GM10847 (cell line): ENCODE measurements around the gene CHST11.

ENCODE experiments used
- POLR2A ChIP-seq: IDR thresholded peaks from 2 replicates; pipeline ENCODE4 v1.6.1; 2011; ENCODE audit not compliant: insufficient read length; ENCODE audit errors: extremely low read depth

Gene CHST11

DNA sequence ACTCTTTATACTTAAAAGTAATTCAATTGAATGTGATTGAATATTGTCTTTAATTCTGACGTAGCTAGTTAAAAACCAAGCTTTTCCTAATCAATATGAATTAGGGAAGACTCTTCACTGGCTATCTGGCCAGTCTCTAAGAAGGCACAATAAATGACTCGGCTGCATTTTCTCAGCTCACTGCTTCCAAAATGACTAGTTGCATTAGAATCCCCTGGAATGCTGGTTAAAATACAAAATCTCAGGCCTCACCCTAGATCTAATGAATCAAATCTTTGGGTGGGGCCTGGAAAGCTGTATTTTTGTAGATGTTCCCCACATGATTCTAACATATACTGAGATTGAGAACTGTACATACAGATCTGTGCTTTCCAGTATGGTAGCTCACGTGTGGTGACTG, 242.1 kb downstream of the CHST11 start:
- TF ChIP-seq POLR2A = no peak

DNA sequence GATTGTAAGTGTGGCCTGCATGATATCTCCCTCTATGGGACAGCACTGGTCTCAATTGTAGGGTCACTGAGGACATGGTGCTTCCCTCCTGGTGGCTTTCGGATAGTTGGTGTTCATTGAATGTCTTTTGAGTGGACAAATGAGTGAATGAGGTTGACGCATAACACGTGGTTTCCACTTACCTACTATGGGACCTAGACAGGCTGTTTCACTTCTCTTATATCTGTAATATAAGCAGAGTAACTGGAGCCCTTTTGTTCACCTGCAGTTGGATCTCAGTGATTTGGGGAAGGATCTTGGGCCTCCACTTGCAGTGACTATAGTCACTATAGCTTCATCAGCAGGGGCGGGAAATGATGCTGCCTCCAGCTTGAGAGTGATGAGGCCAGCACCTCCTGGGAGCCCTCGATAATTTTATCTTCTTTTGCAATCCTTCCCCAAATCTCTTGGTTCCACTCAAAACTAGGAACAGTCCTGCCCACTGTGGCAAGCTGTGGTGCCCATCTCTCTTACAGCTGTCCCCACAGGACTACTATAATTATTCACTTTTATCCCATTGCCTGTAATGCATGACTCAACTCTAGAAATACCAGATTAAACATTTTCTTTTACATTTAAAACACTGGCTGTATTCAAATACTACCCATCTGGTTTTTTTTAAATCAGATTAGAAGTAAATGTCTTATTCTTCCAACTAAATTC, 242.9 kb downstream of the CHST11 start:
- TF ChIP-seq POLR2A = no peak

DNA sequence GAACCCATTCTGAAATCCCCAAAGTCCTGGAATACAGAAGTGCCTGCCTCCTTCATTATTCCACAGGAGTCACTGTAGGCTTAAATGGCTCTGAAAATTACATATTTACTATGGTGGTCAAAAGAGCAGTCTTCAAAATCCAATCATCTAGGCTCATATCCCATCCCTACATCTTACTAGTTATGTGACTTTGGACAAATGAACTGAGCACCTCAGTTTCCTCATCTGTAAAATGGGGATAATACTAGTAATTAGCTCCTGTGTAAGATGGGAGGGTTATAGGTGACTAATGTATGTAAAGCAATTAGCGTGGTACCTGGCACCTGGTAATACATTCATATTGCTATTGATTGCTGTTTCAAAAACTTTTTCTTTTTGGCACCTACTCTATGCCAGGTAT, 243.6 kb downstream of the CHST11 start:
- TF ChIP-seq POLR2A = no peak

DNA sequence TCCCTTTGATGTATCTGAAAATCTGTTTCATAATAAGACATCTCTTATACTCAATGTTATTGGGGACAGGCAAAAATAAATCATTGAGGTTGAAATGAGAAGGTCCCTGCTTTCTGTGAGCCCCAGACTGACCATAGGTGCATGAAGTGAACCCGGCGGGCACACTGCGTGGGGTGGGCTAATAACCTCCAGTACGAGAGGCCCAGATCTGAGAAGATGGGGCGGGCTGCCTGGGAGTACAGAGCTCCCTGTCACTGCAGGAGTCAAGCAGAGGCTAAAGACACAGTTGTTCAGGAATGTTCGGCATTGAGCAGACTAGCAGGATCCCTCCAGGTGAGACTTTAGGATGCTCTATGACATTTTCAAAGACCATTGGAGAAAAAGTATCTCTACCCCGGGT, 244.6 kb downstream of the CHST11 start:
- no peak for TF ChIP-seq POLR2A

DNA sequence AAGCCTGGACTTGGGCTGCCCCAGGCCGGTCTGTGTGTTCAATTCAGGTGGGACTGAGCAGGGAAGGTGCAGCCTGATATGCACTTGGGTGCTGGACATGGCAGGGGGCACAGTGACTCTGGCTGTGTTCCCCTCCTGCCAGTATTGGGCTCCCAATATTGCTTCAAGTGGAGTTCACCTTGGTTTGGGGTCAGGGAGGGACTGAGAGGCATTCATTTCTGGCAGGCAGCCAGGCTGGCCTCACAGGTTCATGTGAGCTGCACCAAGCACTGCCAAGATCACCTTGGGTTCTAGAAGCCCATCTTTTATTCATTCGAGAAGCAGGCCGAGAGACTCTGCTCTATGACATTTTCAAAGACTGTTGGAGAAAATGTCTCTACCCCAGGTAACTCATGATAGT, 245.0 kb downstream of the CHST11 start:
- TF ChIP-seq POLR2A = no peak

DNA sequence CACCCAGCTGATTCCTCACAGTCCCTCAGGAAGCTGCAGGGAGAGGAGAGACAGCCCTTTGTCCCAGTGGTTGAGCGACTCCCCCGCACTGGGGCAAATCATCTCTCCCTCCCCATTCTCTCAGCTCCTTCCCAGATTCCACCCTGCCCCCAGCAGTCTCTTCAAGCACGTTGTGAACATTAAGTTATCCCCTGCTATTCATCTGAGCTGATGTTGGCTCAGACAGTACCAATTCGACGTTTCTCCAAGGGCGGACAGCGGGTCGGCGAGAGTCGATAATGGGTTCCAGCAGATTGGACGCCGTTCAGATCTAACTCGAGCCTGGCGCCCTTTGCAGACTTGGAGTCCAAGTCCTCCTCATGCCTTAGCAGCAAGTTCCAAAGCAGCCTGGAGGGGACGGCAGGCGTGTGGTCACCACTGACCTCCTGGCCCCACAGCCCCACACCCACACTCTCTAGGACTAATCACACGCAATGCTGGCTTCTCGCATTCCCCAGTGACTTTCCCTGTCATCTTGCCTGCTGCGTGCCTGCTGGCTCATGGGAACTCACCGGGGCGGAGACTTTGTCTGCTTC, 245.9 kb downstream of the CHST11 start:
- no peak for TF ChIP-seq POLR2A

DNA sequence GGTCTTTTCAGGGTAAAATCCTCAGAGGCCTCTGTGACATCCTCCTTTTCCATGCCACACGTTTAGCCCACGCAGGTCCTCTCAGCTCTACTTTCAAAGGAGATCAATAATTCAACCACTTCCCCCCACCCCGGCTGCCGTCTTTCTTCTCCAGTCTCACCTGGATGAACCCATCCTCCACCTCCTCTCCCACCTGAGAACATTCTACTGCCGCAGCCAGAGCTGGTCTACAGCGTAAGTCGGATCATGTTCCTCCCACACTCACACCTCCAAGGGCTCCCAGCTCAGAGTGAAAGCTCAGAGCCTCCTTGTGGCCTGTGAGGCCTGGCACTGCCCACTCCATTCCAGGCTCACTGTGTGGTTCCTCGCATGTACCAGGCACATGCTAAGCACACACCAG, 246.6 kb downstream of the CHST11 start:
- TF ChIP-seq POLR2A = no peak

DNA sequence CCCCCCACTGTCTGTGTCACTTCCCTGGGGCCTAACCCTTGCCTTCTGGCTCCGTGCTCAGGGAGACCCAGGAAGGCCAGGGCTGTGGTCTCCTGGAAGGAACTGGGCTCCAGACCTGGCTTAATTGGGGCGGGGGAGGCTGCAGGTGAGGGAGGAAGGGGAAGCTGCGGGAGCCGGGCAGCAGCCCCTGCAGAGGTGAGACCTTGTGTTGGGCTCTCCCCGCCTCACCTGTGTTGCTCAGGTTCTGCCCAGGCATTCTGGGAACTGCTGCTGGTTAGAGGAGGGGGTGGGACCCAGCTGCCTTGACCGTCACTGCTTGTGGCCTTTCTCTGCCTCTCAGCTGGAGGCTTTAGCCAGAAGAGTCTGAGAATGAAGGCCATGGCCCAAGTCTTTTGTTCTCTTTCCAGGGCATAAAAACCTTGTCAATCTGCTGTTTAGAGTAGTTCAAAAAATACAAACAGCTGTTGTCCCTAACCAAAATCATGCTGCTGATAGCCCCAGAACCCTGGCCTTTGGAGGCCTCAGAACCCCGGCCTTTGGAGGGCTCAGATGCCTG, 247.6 kb downstream of the CHST11 start:
- no peak for TF ChIP-seq POLR2A

DNA sequence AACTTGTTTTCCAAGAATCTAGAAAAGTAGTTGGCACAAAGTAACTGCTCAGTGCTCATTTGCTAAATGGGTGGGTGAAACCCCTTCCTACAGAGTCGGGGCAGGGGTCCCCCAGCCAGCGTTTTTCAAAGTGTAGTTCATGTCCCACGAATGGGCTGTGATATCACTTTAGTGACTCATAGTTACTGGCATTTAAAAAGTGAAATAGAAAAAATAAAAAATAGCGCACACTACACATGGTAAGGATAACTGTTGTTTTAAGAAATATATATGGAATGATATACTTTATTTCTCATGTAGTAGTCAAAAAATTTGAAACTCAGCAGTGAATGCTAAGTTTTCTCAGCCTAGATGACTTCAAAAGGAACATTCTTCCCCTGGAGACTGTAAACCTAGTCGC, 250.4 kb downstream of the CHST11 start:
- no peak for TF ChIP-seq POLR2A

DNA sequence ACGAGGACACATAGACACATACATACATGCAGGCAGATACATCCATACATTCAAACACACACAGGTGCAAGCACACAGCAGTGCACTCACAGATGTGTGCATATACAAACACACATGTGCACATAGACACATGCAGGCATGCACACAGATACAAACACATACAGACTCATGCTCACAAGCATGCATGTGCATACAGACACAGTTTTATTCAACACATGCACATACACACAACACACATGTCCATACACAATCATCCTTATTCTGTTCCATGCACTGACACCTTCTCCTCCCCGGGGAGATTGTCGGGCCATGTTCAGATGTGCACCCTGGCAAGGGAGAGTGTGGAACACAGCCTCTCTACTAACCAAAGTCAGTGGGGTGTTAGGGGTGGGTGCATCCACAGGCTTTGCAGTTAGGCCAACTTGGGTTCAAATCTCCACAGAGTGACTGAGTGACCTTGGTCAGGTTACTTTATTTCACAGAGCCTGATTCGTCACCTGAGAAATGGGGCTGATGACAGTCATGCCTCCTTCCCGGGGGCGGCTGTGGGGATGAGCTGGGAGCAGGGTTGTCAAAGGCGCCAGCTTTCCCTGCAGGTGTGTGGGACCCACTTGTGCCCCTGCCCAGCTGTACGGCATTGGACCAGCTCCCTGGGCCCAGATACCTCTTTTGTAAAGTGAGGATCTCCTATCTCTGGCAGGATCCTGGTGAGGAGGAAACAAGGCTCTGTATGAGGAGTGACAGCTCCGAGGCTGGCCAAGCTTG, 251.2 kb downstream of the CHST11 start:
- TF ChIP-seq POLR2A = no peak

DNA sequence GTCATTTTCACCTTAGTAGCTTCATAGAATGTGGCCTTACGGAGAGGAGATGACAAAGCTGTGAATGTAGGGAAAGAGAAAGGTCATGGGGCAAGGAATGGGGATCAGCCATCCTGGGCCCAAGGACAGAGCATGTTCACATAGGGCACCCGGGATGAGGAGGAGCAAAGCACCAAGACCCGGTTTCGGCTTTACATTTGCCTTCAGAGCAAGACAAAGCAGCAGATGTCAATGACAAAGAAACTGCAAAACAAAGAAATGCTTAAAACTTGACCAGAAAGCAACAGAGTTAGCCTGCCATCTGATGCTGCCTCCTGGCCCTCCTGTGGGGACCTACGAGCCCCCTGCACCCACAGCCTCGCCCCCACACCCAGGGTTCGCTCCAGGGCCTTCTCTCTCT, 252.1 kb downstream of the CHST11 start:
- TF ChIP-seq POLR2A = no peak

DNA sequence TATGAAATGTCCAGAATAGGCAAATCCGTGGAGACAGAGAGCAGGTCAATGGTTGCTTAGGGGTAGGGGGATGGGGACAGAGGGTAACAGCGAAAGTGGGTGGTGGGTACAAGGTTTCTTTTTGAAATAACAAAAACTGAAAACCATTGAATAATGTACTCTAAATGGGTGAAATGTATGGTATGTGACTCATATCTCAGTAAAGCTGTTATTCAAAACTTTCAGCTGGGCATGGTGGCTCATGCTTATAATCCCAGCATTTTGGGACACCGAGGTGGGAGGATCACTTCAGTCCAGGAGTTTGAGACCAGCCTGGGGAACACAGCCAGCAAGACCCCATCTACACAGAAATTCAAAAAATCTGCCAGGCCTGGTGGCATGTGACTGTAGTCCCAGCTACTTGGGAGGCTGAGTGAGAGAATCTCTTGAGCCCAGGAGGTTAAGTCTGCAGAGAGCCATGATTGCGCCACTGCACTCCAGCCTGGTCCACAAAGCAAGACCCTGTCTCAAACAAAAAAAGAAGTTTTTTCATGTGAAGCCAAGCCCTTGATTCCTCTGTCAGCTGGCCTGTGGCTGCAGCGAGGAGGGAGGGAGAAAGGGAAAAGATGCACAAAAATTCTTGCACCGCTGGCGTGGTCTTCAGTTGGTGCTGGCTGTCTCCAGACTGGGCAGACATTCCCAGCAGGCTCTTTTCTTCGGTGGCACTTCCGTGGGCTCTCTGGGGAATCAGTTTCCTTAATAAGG, 253.1 kb downstream of the CHST11 start:
- TF ChIP-seq POLR2A = no peak

DNA sequence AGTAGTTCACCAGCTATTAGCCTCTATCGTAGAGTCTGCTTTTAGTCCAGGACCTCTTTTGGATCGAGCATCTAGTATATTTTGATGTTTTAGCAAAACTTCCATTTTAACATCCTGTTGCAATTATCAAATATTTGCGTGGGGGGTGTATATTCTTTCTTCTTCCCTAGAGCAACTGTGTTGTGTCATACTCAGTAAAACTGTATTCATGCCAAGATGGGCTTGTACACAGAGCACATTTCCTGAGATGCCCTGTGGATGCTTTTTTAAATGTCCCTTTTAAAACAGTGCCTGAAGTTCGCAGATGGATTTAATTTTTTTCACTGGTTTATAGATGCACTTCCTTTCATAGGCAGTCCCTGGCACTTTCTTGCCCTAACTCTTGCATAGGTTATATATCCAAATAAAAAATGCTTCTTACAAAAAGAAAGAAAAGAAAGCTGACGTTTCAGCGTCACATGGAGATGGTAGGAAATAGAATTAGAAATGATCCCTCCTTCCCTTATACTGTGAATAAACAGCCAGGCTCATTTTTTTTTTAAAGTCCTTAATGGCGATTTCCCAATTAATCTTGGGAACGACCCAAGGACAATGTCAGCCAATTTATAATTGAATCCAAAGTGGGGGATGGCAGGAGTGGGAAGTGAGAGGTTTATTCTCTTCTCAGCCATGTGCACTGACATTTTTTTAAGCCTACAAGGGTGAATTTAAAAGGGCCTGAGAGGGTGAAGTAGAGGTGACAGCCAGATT, 254.4 kb downstream of the CHST11 start:
- no peak for TF ChIP-seq POLR2A

DNA sequence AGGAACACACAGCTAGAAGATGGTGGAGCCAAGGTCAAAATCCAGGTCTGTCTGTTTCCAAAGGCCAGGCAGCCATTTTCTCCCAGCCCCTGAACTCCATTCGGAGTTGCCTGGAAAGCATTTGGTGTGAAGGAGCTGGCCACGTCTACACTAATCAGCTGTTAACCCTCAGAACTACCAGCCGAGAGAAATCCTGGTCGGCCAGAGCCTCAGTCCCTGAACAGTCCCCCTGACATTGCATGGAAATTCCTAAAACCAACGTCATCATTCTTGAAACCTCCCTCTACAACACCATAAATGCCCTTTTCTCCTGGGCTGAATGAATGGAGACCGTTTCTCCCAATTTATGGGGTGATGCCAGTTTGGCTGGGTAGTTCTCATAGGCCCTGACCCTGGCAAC, 255.7 kb downstream of the CHST11 start:
- no peak for TF ChIP-seq POLR2A

DNA sequence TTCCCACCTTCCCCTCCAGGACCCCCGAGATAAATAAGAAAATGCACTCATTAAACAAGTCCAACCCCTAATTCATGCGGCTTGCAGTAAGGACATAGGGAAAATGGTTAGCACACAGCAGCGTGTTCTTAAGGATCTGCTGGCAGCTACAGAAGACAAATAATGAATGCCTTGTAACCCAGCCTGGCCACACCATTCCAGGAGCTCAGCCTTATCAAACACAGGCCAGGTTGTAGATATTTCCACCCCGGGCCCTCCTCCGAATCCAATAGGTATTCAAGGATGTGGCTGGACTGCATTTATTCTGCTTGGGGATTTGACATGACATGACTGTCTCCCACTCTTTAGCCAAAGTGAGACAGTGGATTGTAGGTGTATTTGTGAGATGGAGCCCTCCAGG, 256.2 kb downstream of the CHST11 start:
- no peak for TF ChIP-seq POLR2A
